DMS 273 (cell line): ENCODE measurements around the gene SSR1.
A peak's percentile ranks its signal among the peaks of the same experiment; 100 is the strongest.

Experiments
- DNase-seq: peaks from one replicate; lab custom pipeline; 2025; ENCODE audit not compliant: unreplicated experiment; lab: John Stamatoyannopoulos, UW

SSR1 gene

GRCh38 chr6:7260291-7261031 lies 52.5 kb downstream of the SSR1 start:
- no peak for DNase-seq

- DNase-seq: no peak
Measured at GRCh38 chr6:7258231-7258763, 54.7 kb downstream of the SSR1 start.

GRCh38 chr6:7257521-7258230 lies 55.3 kb downstream of the SSR1 start:
- DNase-seq: no peak

- no peak for DNase-seq
Measured at GRCh38 chr6:7256785-7257184, 56.2 kb downstream of the SSR1 start.

- DNase-seq: no peak
Measured at GRCh38 chr6:7255918-7256317, 57.1 kb downstream of the SSR1 start.

- no peak for DNase-seq
Measured at GRCh38 chr6:7254980-7255835, 57.8 kb downstream of the SSR1 start.

GRCh38 chr6:7252390-7252789 lies 60.6 kb downstream of the SSR1 start:
- DNase-seq: no peak

GRCh38 chr6:7251646-7252260 lies 61.2 kb downstream of the SSR1 start:
- DNase-seq: no peak

GRCh38 chr6:7250812-7251211 lies 62.2 kb downstream of the SSR1 start:
- DNase-seq: no peak

- no peak for DNase-seq
Measured at GRCh38 chr6:7249946-7250643, 62.9 kb downstream of the SSR1 start.

- DNase-seq: no peak
Measured at GRCh38 chr6:7249391-7249790, 63.6 kb downstream of the SSR1 start.

- DNase-seq: no peak
Measured at GRCh38 chr6:7247828-7248227, 65.2 kb downstream of the SSR1 start.

- no peak for DNase-seq
Measured at GRCh38 chr6:7247179-7247456, 65.9 kb downstream of the SSR1 start.

- no peak for DNase-seq
Measured at GRCh38 chr6:7246401-7247178, 66.4 kb downstream of the SSR1 start.

- no peak for DNase-seq
Measured at GRCh38 chr6:7245668-7246393, 67.2 kb downstream of the SSR1 start.

GRCh38 chr6:7243179-7243981 lies 69.6 kb downstream of the SSR1 start:
- peak; percentile 88 for DNase-seq

- no peak for DNase-seq
Measured at GRCh38 chr6:7242835-7243178, 70.2 kb downstream of the SSR1 start.
